ENCODE measurements around the gene SHROOM4.

DNA sequence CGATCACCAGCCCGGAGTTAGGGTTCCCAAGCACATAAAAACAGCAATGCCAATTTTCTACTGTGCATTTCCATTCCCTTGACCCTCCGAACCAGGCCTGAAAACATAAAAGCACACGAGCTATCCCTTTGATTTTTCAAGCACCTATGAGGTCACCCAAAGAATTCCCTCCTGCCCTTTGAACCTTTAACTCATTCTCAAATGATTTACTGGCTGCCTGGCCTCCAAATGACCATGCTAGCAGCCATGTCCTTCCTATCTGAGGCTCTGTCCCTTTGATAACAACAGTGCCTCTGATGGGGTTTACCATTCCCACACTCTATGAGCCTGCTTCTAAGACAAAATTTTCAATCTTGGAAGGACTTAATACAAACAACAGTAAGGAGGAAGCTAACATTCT is 15.2 kb downstream of the SHROOM4 start:
- no peak for TF ChIP-seq POLR2A (IDR thresholded peaks at IDR 0.05)
- TF ChIP-seq, protein P1, sequence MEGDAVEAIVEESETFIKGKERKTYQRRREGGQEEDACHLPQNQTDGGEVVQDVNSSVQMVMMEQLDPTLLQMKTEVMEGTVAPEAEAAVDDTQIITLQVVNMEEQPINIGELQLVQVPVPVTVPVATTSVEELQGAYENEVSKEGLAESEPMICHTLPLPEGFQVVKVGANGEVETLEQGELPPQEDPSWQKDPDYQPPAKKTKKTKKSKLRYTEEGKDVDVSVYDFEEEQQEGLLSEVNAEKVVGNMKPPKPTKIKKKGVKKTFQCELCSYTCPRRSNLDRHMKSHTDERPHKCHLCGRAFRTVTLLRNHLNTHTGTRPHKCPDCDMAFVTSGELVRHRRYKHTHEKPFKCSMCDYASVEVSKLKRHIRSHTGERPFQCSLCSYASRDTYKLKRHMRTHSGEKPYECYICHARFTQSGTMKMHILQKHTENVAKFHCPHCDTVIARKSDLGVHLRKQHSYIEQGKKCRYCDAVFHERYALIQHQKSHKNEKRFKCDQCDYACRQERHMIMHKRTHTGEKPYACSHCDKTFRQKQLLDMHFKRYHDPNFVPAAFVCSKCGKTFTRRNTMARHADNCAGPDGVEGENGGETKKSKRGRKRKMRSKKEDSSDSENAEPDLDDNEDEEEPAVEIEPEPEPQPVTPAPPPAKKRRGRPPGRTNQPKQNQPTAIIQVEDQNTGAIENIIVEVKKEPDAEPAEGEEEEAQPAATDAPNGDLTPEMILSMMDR (IDR thresholded peaks at IDR 0.05) = no peak

All from right lobe of liver (tissue), 4 donors.